B cell (primary cell): ENCODE data around the gene WNT11.

Experiments used
- CTCF ChIP-seq: fragments of 200-600 bp; IDR thresholded peaks from one replicate; pipeline ENCODE4 v1.8.0; 2022; ENCODE audit warnings: antibody characterized with exemption, mild to moderate bottlenecking
- EZH2 ChIP-seq: IDR thresholded peaks from 2 replicates; pipeline ENCODE4 v1.6.1; 2012; ENCODE audit warnings: borderline replicate concordance, low read depth, mild to moderate bottlenecking, moderate library complexity, low read length; ENCODE audit not compliant: insufficient read depth, poor library complexity, severe bottlenecking

- TF ChIP-seq CTCF (no peak), EZH2 (no peak)
These were observed 20.8 kb downstream of the WNT11 start for GRCh38 chr11:76185511-76185910.
